ENCODE data around the gene RIMBP2. TPM values are rescaled to one million over a fixed set of nuclear protein-coding genes. Genes with fewer than 3 reads are reported as not detected.

Gene RIMBP2
- polyA plus RNA-seq, 1 of the 3 experiments (the other 2 are of a cell fraction) = 0.90 TPM

DNA sequence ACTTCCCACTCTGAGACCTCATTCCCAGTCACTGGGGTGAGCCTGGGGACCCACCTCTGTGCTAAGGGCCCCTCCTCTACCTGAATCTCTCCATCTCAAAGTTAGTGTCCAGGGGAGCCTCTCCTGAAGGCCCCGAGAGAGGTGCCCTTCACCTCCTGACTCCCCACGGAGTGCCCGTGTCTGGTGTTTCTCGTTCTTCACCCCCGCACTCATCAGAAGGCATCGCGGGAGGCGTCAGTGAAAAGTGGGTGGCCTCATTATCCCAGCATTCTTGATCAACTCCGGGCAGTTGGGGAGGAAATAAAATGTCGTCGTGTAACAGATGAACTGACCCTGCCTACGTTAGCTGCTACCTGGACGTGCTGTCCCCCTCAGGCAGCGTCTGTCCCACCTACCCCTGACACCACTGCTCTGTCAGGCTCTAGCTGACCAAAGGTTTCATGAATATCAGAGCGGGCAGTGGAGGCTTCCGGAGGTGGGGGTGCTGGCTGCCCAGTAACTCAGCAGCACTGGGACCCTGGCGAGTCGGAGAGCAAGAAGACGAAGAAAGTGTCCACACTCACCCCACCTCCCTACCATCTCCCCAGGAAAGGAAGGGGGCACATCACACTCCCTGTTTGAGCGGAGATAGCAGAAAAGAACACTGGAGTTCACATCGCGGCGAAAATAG, 275.6 kb downstream of the RIMBP2 start:
- TF ChIP-seq MEF2A (IDR thresholded peaks at IDR 0.05; ENCODE audit: borderline replicate concordance, low read depth) (no peak), CHD2 (IDR thresholded peaks at IDR 0.05; ENCODE audit: low read length, partially characterized antibody) (no peak), TCF12 (IDR thresholded peaks at IDR 0.05) (no peak), USF1 (IDR thresholded peaks at IDR 0.05; ENCODE audit: borderline replicate concordance, low read depth) (no peak), NRF1 (IDR thresholded peaks at IDR 0.05; ENCODE audit: low read depth, low read length) (no peak), GATA2 (CRISPR knock-in tag; IDR thresholded peaks at IDR 0.05) (no peak), RAD21 (IDR thresholded peaks at IDR 0.05; ENCODE audit: low read length) (no peak), RCOR1 (IDR thresholded peaks at IDR 0.05; ENCODE audit: low read length) (no peak), NFIC (IDR thresholded peaks at IDR 0.05; ENCODE audit: borderline replicate concordance) (no peak), GABPA (IDR thresholded peaks at IDR 0.05; ENCODE audit: low read depth) (no peak), EP300 (IDR thresholded peaks at IDR 0.05; ENCODE audit: borderline replicate concordance in 1 of 2, low read depth in 1 of 2, low read length in 1 of 2) (no peak), SIN3A (IDR thresholded peaks at IDR 0.05; ENCODE audit: borderline replicate concordance, low read depth, low read length) (no peak), SMC3 (IDR thresholded peaks at IDR 0.05; ENCODE audit: low read depth, low read length) (no peak), TEAD4 (IDR thresholded peaks at IDR 0.05; ENCODE audit: borderline replicate concordance, insufficient read depth) (no peak), EZH2phosphoT487 (IDR thresholded peaks at IDR 0.05; ENCODE audit: borderline replicate concordance, low read depth) (no peak)
- TF ChIP-seq, protein P1, sequence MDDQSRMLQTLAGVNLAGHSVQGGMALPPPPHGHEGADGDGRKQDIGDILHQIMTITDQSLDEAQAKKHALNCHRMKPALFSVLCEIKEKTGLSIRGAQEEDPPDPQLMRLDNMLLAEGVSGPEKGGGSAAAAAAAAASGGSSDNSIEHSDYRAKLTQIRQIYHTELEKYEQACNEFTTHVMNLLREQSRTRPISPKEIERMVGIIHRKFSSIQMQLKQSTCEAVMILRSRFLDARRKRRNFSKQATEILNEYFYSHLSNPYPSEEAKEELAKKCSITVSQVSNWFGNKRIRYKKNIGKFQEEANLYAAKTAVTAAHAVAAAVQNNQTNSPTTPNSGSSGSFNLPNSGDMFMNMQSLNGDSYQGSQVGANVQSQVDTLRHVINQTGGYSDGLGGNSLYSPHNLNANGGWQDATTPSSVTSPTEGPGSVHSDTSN (IDR thresholded peaks at IDR 0.05) = no peak
- TF ChIP-seq, protein P2, sequence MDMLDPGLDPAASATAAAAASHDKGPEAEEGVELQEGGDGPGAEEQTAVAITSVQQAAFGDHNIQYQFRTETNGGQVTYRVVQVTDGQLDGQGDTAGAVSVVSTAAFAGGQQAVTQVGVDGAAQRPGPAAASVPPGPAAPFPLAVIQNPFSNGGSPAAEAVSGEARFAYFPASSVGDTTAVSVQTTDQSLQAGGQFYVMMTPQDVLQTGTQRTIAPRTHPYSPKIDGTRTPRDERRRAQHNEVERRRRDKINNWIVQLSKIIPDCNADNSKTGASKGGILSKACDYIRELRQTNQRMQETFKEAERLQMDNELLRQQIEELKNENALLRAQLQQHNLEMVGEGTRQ (IDR thresholded peaks at IDR 0.05; ENCODE audit: borderline replicate concordance, low read depth, low read length) = no peak
- H3K4me2 ChIP-seq = no peak overlapping the region
- no peaks in the 10 kb centered on the region for H3K27me3 ChIP-seq (ENCODE audit: insufficient read depth)
- no peaks in the 10 kb centered on the region for H4K20me1 ChIP-seq (ENCODE audit: insufficient read depth)
- WGBS (ENCODE audit: low lambda C conversion rate) = 73% methylated on average over 22 of the region's 23 CpGs
- H3K9me3 ChIP-seq = no peaks in the 10 kb centered on the region
- POLR2A ChIA-PET = no interaction called here
- H3K79me2 ChIP-seq (ENCODE audit: insufficient read depth) = no peaks in the 10 kb centered on the region
- no peaks in the 10 kb centered on the region for H3K9me2 ChIP-seq
- peaks cover 0 to 4% of the 10 kb centered on the region in 2 experiments for H3K36me3 ChIP-seq (replicated peaks in 1 of 2; ENCODE audit: control insufficient read depth in 1 of 2, insufficient read depth in 2 of 2, low read length in 1 of 2)
- no peak for DNase-seq
- H3F3A ChIP-seq (replicated peaks; ENCODE audit: insufficient read depth) = no peaks in the 10 kb centered on the region
- no peak overlapping the region; a peak in 1 of 4 replicates for H3K4me3 ChIP-seq (ENCODE audit: low read depth in 2 of 2, low read length in 1 of 2)
- CTCF ChIA-PET = no interaction called here
- H3K9ac ChIP-seq = no peak overlapping the region
- no peak overlapping the region for H3K27ac ChIP-seq (ENCODE audit: low read depth in 2 of 2, low read length in 1 of 2)
- no peaks in the 10 kb centered on the region for H3K4me1 ChIP-seq (ENCODE audit: control insufficient read depth in 1 of 2, insufficient read depth in 2 of 2, low read depth in 1 of 2, low read length in 1 of 2)
- H2AFZ ChIP-seq (ENCODE audit: low read depth) = no peak overlapping the region

All from SK-N-SH (cell line).